BE2C (cell line): ENCODE data around the gene HECW1.

Experiments
- DNase-seq: peaks from one replicate; pipeline ENCODE4 v3.0.0-alpha.2; 2020
- H3K27me3 ChIP-seq: fragments of 250-450 bp; sonication (Bioruptor Pico); 2 replicates; pipeline ENCODE4 v1.5.1; 2020; ENCODE audit warnings: mild to moderate bottlenecking
- H3K36me3 ChIP-seq: fragments of 250-450 bp; sonication (Bioruptor Pico); 2 replicates; pipeline ENCODE4 v1.5.1; 2020; ENCODE audit warnings: mild to moderate bottlenecking
- H3K4me1 ChIP-seq: fragments of 250-450 bp; sonication (Bioruptor Pico); 2 replicates; pipeline ENCODE4 v1.5.1; 2020
- H3K4me3 ChIP-seq: 2 replicates; pipeline ENCODE4 v1.5.1; 2011; ENCODE audit warnings: low read depth, low read length
- H3K9me3 ChIP-seq: fragments of 250-450 bp; sonication (Bioruptor Pico); 2 replicates; pipeline ENCODE4 v1.5.1; 2020
- CTCF ChIP-seq: IDR thresholded peaks from 2 replicates; pipeline ENCODE4 v1.5.1; 2012; ENCODE audit warnings: mild to moderate bottlenecking, low read depth, low read length

Gene HECW1

DNA sequence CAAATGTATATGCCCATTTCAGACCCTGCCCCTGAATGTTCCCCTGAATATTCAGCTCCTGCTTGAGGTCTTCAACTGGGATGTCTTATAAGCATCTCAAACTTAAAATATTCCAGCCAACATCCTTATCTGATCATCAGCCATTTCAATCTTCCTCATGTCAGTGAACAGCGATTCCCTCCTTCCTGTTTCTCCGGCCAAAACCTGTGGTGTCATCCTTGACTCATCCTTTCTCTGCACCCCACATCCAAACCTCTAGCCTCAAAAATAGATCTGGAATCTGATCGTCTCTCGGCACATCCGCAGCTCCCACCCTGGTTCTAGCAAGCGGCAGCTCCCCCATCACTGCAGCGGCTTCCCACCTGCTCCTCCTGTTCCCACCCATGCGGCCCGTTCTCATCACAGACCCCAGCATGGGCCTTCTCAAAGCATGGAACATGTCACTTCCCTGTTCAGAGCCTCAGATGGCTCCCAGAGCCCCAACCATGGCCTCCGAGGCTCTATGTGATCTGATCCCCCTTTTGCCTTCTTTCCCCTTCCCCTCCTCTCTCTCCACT lies 165.7 kb downstream of the HECW1 start:
- H3K9me3 ChIP-seq, result no peaks in the 10 kb centered on the region
- no peaks in the 10 kb centered on the region for H3K4me1 ChIP-seq
- peaks cover 10% of the 10 kb centered on the region for H3K27me3 ChIP-seq
- DNase-seq, result no peak
- TF ChIP-seq CTCF, result no peak
- H3K4me3 ChIP-seq, result no peak overlapping the region
- no peaks in the 10 kb centered on the region for H3K36me3 ChIP-seq

DNA sequence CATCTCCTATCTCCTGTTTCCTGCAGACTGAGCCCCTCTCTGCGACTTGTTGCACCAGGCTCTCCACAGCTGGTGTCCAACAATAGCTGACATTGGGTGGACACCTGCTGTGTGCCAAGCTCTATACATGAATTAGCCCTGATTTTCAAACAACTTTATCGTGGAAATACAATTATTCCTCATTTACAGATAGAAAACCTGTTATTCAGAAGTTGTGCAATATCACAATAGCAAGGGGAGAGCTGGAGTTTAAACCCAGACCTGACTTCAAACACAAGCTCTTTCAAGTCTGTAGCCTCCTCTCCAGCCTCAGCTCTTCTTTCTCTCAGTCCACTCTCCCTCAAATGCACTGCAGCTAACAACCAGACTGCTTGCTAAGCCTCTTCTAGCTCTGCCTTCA lies 168.8 kb downstream of the HECW1 start:
- Histone ChIP-seq H3K4me3 (no peak overlapping the region), H3K4me1 (no peaks in the 10 kb centered on the region), H3K27me3 (peaks cover 16% of the 10 kb centered on the region), H3K9me3 (no peaks in the 10 kb centered on the region), H3K36me3 (no peaks in the 10 kb centered on the region)
- no peak for DNase-seq
- TF ChIP-seq CTCF, result no peak

DNA sequence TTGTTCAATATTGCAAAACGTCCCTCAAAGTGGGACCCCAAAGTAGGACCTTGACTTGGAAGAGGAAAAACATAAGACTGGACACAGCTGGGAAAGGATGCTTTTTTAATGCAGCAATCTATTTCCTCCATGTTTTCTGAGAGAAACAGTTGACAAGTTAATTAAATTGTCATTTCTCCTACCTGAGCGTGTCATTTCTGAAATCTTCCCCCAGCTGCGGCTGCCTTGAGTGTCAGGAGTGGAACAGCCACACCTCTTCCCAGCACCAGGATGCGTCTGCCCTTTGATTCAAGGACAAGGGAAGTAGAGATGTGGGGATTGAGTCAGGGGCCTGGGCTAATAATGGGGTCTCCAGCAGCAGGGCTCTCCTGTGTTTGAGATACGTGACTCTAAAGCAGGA lies 171.3 kb downstream of the HECW1 start:
- Histone ChIP-seq H3K9me3 (no peaks in the 10 kb centered on the region), H3K4me1 (no peaks in the 10 kb centered on the region), H3K36me3 (no peaks in the 10 kb centered on the region), H3K4me3 (no peak overlapping the region), H3K27me3 (peaks cover 16% of the 10 kb centered on the region)
- DNase-seq, result no peak
- no peak for TF ChIP-seq CTCF

DNA sequence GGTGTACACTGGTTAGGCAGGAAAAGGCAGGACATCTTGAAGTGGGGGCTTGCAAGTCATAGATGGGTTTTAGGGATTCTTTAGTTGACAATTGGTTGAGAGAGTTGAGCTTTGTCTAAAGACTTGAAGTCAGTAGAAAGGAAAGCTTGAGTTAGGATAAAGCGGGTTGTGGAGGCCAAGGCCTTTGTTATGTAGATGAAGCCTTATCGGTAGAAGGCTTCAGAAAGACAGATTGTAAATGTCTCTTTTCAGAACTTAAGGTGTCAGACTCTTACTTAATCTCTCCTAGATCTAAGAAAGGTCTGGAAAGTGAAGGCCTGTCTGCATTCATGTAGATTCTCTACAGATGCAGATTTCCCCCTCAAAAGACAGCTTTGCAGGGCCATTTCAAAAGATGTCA lies 177.4 kb downstream of the HECW1 start:
- no peaks in the 10 kb centered on the region for H3K27me3 ChIP-seq
- H3K4me3 ChIP-seq, result no peak overlapping the region
- H3K4me1 ChIP-seq, result no peaks in the 10 kb centered on the region
- no peaks in the 10 kb centered on the region for H3K36me3 ChIP-seq
- no peak for TF ChIP-seq CTCF
- no peaks in the 10 kb centered on the region for H3K9me3 ChIP-seq
- DNase-seq, result no peak

DNA sequence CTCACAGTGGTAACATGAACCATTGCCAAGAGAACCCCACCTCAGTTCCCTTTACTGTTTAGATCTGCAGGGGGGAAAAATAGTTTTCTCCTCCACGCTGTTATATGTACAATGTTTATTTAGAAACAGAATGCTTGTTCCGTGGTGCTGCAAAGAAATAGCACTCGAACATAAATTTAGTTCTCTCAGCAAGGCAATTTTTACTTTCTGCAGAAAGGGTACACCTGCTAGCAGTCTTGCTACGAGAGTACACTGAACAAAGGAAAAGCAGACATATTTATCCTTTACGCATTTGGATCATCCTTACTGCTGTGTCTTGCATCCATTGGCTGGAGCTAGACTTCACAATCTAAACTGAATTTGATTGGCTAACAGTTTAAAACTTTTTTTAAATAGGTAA lies 178.5 kb downstream of the HECW1 start:
- Histone ChIP-seq H3K27me3 (no peaks in the 10 kb centered on the region), H3K36me3 (no peaks in the 10 kb centered on the region), H3K9me3 (no peaks in the 10 kb centered on the region), H3K4me1 (no peaks in the 10 kb centered on the region), H3K4me3 (no peak overlapping the region)
- no peak for DNase-seq
- TF ChIP-seq CTCF, result no peak

GRCh38 chr7:43291789-43292188 lies 179.3 kb downstream of the HECW1 start:
- no peak for TF ChIP-seq CTCF
- H3K9me3 ChIP-seq, result no peaks in the 10 kb centered on the region
- no peaks in the 10 kb centered on the region; the same call in 1 of the 2 replicates for H3K27me3 ChIP-seq
- no peak for DNase-seq
- H3K4me1 ChIP-seq, result no peaks in the 10 kb centered on the region
- no peak overlapping the region for H3K4me3 ChIP-seq
- no peaks in the 10 kb centered on the region for H3K36me3 ChIP-seq
